NCI-H2196 (cell line): ENCODE results near the gene TMEM256.

ENCODE experiments used
- DNase-seq: peaks from one replicate; lab custom pipeline; 2025; ENCODE audit not compliant: unreplicated experiment; lab: John Stamatoyannopoulos, UW

TMEM256 gene

DNA sequence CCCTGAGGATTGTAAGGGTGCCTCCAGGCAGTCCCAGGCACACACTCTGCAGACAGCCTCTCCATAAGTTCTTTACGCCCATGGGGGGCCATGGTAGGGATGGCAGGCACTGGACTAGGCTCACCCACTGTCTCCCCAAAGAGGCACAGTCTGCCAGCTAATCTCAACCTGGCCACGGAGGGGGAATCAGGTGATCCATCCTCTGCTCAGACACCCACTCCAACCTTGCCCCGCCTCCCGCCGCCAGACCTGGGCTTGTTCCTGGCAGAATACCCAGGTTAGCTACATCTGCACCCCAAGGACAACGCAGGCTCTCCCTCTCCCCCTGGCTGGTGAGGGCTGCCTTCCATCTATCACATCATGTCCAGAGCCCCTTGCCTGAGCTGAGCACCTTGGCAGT is 5.0 kb upstream of the TMEM256 start:
- DNase-seq: no peak

DNA sequence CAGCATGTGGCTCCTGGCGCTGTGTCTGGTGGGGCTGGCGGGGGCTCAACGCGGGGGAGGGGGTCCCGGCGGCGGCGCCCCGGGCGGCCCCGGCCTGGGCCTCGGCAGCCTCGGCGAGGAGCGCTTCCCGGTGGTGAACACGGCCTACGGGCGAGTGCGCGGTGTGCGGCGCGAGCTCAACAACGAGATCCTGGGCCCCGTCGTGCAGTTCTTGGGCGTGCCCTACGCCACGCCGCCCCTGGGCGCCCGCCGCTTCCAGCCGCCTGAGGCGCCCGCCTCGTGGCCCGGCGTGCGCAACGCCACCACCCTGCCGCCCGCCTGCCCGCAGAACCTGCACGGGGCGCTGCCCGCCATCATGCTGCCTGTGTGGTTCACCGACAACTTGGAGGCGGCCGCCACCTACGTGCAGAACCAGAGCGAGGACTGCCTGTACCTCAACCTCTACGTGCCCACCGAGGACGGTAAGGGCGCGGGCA is 4.4 kb upstream of the TMEM256 start:
- DNase-seq: no peak

GRCh38 chr17:7407485-7408251 is 3.8 kb upstream of the TMEM256 start, which contains the start of gene NLGN2:
TSS of gene NLGN2 (plus strand) at chr17:7407845. CDS start at chr17:7408256, 411 bp downstream.
- DNase-seq: no peak

DNA sequence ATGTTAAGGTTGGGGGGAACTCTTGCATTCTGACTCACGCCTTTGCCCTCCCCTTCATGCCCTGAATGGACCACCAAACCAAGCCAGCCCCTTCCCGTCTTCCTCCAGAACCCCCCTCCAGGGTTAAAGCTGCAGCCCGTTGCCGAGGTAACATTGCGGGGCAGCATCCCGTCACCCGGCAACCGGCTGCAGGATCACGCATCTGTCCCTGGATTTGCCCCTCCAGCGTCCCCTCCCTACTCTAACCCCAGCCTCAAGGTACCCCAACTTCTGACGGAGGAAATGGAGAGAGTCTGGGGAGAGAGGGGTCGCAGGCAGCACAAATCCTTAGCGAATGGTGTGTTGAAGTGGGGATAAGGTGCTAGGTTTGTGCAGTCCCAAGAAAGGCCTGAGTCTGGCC is 3.2 kb upstream of the TMEM256 start:
- DNase-seq: no peak

GRCh38 chr17:7406235-7406825 is 2.4 kb upstream of the TMEM256 start:
- no peak for DNase-seq

GRCh38 chr17:7405350-7406234 is 1.7 kb upstream of the TMEM256 start:
- DNase-seq: no peak

DNA sequence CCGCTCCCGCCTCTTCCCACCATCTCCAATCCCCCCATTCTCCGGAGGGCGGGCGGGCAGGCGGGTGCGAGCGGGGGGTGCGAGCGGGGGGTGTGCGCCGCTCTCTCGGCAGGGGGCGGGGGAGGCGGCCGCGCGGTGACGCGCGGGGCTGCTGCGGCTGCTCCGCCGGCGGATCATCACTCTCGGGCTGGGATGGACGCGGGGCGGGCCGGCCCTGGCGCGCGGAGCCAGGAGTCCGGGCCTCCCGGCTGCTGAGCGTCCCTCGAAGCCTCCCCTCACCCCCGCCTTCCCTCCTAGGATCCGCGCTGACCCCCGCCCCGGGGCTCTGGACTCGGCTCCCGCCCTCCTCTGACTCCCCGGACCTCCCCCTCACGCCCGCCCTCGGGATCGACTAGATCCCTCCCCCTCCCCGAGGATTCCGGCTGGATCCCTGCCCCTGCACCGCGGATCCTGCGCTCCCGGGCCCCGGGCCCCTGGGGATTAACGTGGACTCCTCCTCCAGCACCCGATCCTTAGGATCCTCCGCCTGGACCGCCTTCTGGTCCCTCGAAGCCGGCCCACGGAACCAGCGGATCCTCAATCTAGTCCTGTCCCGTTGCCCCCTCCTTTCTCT is 946 bp upstream of the TMEM256 start:
- peak; percentile 52 for DNase-seq

DNA sequence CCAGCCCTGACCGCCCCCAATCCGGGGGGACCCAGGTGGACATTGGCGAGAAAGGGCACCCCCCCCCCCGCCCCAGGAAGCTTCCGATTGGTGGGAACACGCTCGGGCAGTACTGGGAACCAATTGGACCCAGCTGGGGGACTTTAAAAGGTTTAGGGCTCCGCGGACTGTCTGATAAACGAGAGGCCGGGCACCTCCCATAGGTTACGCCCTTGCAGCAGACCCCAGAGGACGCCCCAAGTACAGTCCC is 245 bp downstream of the TMEM256 start:
- DNase-seq: peak; percentile 55

GRCh38 chr17:7403043-7403726 is 712 bp downstream of the TMEM256 start:
- peak; percentile 26 for DNase-seq

- no peak for DNase-seq
Observed at GRCh38 chr17:7398612-7399011, 5.3 kb downstream of the TMEM256 start.

- DNase-seq: no peak
Observed at GRCh38 chr17:7396147-7396546, 7.8 kb downstream of the TMEM256 start.

DNA sequence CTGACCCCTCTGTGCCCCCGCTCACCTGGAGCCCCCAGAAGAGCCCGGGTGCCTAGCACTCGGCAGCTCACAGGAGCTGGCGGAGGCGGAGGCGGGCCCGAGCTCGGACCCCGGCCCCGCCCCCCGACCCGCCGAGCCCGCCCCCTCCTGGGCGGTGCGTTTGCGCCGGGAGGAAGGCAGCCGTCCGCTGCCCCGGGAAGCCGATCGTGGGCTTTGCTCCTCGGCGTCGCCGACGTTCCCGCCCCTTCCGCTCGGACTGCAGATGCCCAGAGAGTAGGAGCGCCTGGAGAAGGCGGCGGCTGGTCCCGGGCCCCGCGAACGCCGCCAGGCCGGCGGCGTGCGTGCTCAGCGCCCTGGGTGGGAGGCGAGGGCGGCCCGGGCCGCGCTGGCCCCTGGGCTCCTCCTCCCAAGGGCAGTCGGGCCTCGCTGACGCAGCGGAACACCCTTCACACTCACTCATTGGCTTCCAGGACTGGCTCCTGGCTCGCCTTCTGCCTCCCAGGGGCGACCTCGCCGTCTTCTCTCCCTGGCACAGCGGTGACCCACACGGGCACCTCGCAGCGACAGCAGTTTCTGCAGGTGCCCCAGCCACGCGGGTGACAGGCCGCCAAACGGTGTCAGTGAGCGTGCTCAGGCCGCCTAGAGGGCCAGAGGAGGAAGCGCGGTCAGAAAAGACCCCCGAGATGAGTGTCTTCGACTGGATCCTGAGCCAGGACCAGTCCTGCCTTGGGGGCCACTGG is 9.3 kb downstream of the TMEM256 start, which contains the start of gene PLSCR3:
TSS of gene PLSCR3 (minus strand) at position 74 of the 740 bp plus-strand sequence. CDS start 415 bp downstream, outside the sequence.
- peak; percentile 54 for DNase-seq

DNA sequence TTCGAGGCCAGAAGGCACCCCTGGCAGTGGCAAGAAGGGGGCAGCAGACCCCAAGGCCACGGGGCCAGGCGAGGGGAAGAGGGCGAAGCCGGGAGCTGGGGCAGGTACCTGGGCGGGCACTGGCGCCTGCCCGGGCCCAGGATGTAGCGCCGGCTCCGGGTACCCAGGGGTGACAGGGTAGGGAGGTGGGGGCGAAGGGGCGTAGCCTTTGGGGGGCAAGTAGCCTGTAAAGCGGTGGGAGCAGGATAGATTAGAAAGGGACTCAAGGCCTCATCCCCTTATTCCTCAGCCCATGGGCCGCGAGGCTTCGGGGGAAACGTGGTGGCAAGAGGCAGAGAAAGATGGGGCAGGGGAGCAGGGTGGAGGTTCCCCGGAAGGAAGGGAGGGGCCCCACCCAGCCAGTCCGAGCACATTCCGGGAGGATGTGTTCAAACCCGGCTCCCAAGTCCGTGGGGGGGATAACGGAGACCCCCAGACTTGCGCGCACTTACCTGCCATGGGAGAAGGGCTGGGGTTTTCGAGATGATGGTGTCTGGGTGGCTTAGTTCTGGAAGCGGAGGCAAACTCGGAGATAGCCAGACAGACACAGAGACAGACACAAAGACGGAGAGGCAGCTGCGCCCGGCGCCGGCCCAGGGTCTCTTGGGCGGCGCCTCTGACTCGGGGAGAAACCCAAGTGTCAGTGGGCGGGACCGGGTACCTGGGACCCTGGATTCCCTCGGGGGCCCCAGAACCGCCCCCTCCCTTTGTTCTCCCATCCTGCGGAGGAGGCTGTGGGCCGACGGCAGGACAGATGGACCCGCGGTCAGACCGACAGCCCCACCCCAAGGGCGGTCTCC is 10.1 kb downstream of the TMEM256 start:
- no peak for DNase-seq

- no peak for DNase-seq
Observed at GRCh38 chr17:7392696-7393612, 10.9 kb downstream of the TMEM256 start.

GRCh38 chr17:7391307-7391706 is 12.6 kb downstream of the TMEM256 start:
- DNase-seq: no peak

- DNase-seq: no peak
Observed at GRCh38 chr17:7389924-7390910, 13.7 kb downstream of the TMEM256 start.

DNA sequence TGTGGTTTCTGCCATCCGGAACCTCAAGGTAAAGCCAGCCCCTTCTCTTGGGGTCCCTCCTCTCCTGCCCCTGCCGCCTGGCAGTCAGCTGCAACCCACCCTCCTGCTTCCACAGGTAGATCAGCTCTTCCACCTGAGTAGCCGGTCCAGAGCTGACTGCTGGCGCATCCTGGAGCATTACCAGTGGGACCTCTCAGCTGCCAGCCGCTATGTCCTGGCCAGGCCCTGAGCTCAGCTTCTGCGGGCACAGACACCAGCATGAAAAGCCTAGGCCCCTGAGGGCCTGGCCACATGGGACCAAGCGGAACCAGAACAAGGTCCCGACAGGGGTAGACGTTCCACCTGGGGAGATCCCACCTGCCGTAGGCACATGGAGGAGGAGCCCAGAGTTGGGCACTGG is 15.0 kb downstream of the TMEM256 start:
- no peak for DNase-seq
